ENCODE measurements around the gene TMEM132C.
A peak's percentile ranks its signal among the peaks of the same experiment; 100 is the strongest.

The TMEM132C gene

GRCh38 chr12:128652136-128652751, 385.3 kb downstream of the TMEM132C start:
- Mint-ChIP-seq H3K36me3 (ENCODE audit: low read depth) (no peaks in the 10 kb centered on the region), H3K9me3 (peaks cover 3% of the 10 kb centered on the region), H3K27ac (no peak overlapping the region), H3K27me3 (ENCODE audit: low read depth) (peaks cover 8% of the 10 kb centered on the region), H3K4me1 (peaks cover 11% of the 10 kb centered on the region), H3K4me3 (no peak overlapping the region)
- TF ChIP-seq CTCF (IDR thresholded peaks at IDR 0.05; ENCODE audit: unreplicated experiment in 3 of 3) = no peak

- Mint-ChIP-seq H3K9me3 (no peaks in the 10 kb centered on the region), H3K4me3 (no peak overlapping the region), H3K36me3 (ENCODE audit: low read depth) (no peaks in the 10 kb centered on the region), H3K4me1 (peaks cover 22% of the 10 kb centered on the region), H3K27me3 (ENCODE audit: low read depth) (peaks cover 8% of the 10 kb centered on the region), H3K27ac (no peak overlapping the region)
- no peak for TF ChIP-seq CTCF (IDR thresholded peaks at IDR 0.05; ENCODE audit: unreplicated experiment in 3 of 3)
Measured at GRCh38 chr12:128654468-128654867, 387.5 kb downstream of the TMEM132C start.

GRCh38 chr12:128657378-128657777, 390.4 kb downstream of the TMEM132C start:
- Mint-ChIP-seq H3K27me3 (ENCODE audit: low read depth) (peaks cover under 1% of the 10 kb centered on the region), H3K27ac (peak overlapping the region; percentile 10 to 14 (median 11))

GRCh38 chr12:128660532-128661225, 393.7 kb downstream of the TMEM132C start:
- H3K9me3 Mint-ChIP-seq = no peaks in the 10 kb centered on the region
- H3K4me1 Mint-ChIP-seq = peaks cover 50% of the 10 kb centered on the region
- no peak overlapping the region for H3K4me3 Mint-ChIP-seq
- H3K27ac Mint-ChIP-seq = peak overlapping the region; percentile 62 to 83 (median 69)
- H3K36me3 Mint-ChIP-seq (ENCODE audit: low read depth) = no peaks in the 10 kb centered on the region
- H3K27me3 Mint-ChIP-seq (ENCODE audit: low read depth) = no peaks in the 10 kb centered on the region
- TF ChIP-seq CTCF (IDR thresholded peaks at IDR 0.05; ENCODE audit: unreplicated experiment in 3 of 3) = no peak

More at GRCh38 chr12:128657378-128657777, 390.4 kb downstream of the TMEM132C start:
- Mint-ChIP-seq H3K9me3 (no peaks in the 10 kb centered on the region), H3K36me3 (ENCODE audit: low read depth) (no peaks in the 10 kb centered on the region), H3K4me3 (no peak overlapping the region), H3K4me1 (peaks cover 37% of the 10 kb centered on the region)
- no peak for TF ChIP-seq CTCF (IDR thresholded peaks at IDR 0.05; ENCODE audit: unreplicated experiment in 3 of 3)

- no peak for TF ChIP-seq CTCF (IDR thresholded peaks at IDR 0.05; ENCODE audit: unreplicated experiment in 3 of 3)
- Mint-ChIP-seq H3K27ac (peak overlapping the region; percentile 62 to 83 (median 69)), H3K27me3 (ENCODE audit: low read depth) (no peaks in the 10 kb centered on the region), H3K36me3 (ENCODE audit: low read depth) (no peaks in the 10 kb centered on the region), H3K4me3 (peak overlapping the region in 1 of 3 experiments; percentile 24), H3K4me1 (peaks cover 50% of the 10 kb centered on the region), H3K9me3 (no peaks in the 10 kb centered on the region)
Measured at GRCh38 chr12:128661226-128661569, 394.2 kb downstream of the TMEM132C start.

- TF ChIP-seq CTCF (IDR thresholded peaks at IDR 0.05; ENCODE audit: unreplicated experiment in 3 of 3) = no peak
- peaks cover 48% of the 10 kb centered on the region for H3K4me1 Mint-ChIP-seq
- H3K27ac Mint-ChIP-seq = peak overlapping the region; percentile 62 to 83 (median 69)
- H3K4me3 Mint-ChIP-seq = no peak overlapping the region
- no peaks in the 10 kb centered on the region for H3K27me3 Mint-ChIP-seq (ENCODE audit: low read depth)
- H3K9me3 Mint-ChIP-seq = no peaks in the 10 kb centered on the region
- H3K36me3 Mint-ChIP-seq (ENCODE audit: low read depth) = no peaks in the 10 kb centered on the region
Measured at GRCh38 chr12:128662101-128662500, 395.1 kb downstream of the TMEM132C start.

All from nephron (organoid).